ENCODE measurements around the gene ETFA.

- TF ChIP-seq CTCF (IDR thresholded peaks at IDR 0.05) (no peak), POLR2A (IDR thresholded peaks at IDR 0.05) (no peak)
Observed at GRCh38 chr15:76349301-76350070, 38.2 kb upstream of the ETFA start.

All from thyroid gland (tissue), 4 donors.